Measurements from ENCODE around the gene FRMD3. TPM values are rescaled to one million over a fixed set of nuclear protein-coding genes. Genes with fewer than 3 reads are reported as not detected.

Gene FRMD3
- total RNA-seq, 1 experiment from 2014 or later: 1.9 TPM

GRCh38 chr9:83208065-83208850 is 329.9 kb downstream of the FRMD3 start:
- CTCF ChIA-PET: no interaction called here
- Histone ChIP-seq H3K9me2 (ENCODE audit: insufficient read depth) (no peaks in the 10 kb centered on the region), H3K27ac (no peak overlapping the region), H3F3A (ENCODE audit: insufficient read depth, low read depth) (no peaks in the 10 kb centered on the region), H3K79me2 (ENCODE audit: low read depth) (no peaks in the 10 kb centered on the region), H2AFZ (no peak overlapping the region), H3K4me3 (no peak overlapping the region), H4K20me1 (ENCODE audit: insufficient read depth) (no peaks in the 10 kb centered on the region), H3K9me3 (ENCODE audit: insufficient read depth, low read depth) (no peaks in the 10 kb centered on the region), H3K4me1 (replicated peaks; ENCODE audit: insufficient read depth) (no peaks in the 10 kb centered on the region), H3K36me3 (ENCODE audit: low read depth) (no peaks in the 10 kb centered on the region), H3K27me3 (ENCODE audit: insufficient read depth, low read depth) (no peaks in the 10 kb centered on the region), H3K4me2 (no peak overlapping the region)
- POLR2A ChIA-PET (ENCODE audit: unreplicated experiment): no interaction called here
- BruUV-seq (replicated peaks): no TSS peak
- TF ChIP-seq EZH2 (IDR thresholded peaks at IDR 0.05; ENCODE audit: low read depth): no peak
- TF ChIP-seq CTCF (conservative IDR thresholded peaks at IDR 0.05): no peak
- intact Hi-C loops (cut with micrococcal nuclease; ENCODE audit: unreplicated experiment): no loop called here
- no peak for DNase-seq

DNA sequence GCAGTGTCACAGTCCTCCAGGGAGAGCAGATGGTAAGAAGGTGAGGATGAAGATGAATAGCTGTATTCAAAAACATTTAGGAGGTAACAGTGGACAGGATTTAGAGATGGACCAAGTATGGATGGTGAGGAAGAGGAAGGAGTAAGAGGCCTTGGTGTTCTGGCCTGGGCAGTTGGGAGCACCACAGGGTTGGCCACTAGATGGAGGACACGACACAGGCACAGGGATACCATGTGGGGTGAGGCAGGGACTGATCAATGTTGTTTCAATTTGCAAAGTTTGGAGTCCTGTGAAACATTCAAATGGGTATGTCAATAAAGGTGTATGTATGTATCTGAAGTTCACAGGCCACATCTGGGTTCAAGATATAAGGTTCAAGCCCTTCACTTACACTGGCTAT is 334.2 kb downstream of the FRMD3 start:
- H3K4me3 ChIP-seq: no peak overlapping the region
- no peaks in the 10 kb centered on the region for H3K4me1 ChIP-seq (replicated peaks; ENCODE audit: insufficient read depth)
- no peaks in the 10 kb centered on the region; the same call in 1 of the 2 replicates for H3K9me2 ChIP-seq (ENCODE audit: insufficient read depth)
- POLR2A ChIA-PET (ENCODE audit: unreplicated experiment): interaction anchor here (0.5 kb wide), 1 partner anchor 1315 kb away, joined by 16 read pairs; no protein-coding TSS in a partner anchor
- H3K79me2 ChIP-seq (ENCODE audit: low read depth): no peaks in the 10 kb centered on the region
- H3K27ac ChIP-seq: no peak overlapping the region
- no TSS peak for BruUV-seq (replicated peaks)
- H3F3A ChIP-seq (ENCODE audit: insufficient read depth, low read depth): no peaks in the 10 kb centered on the region
- CTCF ChIA-PET: interaction anchor here (0.6 kb wide), 1 partner anchor 138 kb away, joined by 4 read pairs; no protein-coding TSS in a partner anchor
- DNase-seq: no peak
- H3K27me3 ChIP-seq (ENCODE audit: insufficient read depth, low read depth): no peaks in the 10 kb centered on the region
- H3K9me3 ChIP-seq (ENCODE audit: insufficient read depth, low read depth): no peaks in the 10 kb centered on the region
- H4K20me1 ChIP-seq (ENCODE audit: insufficient read depth): no peaks in the 10 kb centered on the region
- TF ChIP-seq EZH2 (IDR thresholded peaks at IDR 0.05; ENCODE audit: low read depth) (no peak), CTCF (conservative IDR thresholded peaks at IDR 0.05) (peak; percentile 56)
- no peak overlapping the region for H2AFZ ChIP-seq
- H3K36me3 ChIP-seq (ENCODE audit: low read depth): no peaks in the 10 kb centered on the region
- intact Hi-C loops (cut with micrococcal nuclease; ENCODE audit: unreplicated experiment): loop anchor here (2.0 kb wide), 1 partner anchor 445 kb away; no protein-coding TSS in a partner anchor
- H3K4me2 ChIP-seq: no peak overlapping the region

DNA sequence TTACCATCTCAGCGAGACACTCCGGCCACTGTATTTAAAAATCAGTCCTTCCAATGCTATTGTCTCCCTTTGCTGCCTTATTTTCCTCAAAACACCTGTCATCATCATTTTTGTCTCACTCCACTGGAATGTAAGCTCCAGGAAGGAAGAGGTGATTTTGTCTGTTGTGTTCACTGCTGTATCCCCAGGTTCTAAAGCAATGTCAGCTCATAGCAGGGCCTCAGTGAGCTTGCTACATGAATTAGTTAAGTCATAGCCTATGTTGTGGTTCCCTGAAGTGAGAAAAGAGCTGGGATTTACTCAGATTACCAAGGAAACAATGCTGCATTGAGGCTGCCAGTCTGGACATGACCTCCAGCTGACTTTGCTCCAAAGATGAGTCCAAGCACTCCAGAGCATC is 337.7 kb downstream of the FRMD3 start:
- H3K4me2 ChIP-seq: no peak overlapping the region
- H3K4me1 ChIP-seq (replicated peaks; ENCODE audit: insufficient read depth): no peaks in the 10 kb centered on the region
- H2AFZ ChIP-seq: no peak overlapping the region
- BruUV-seq (replicated peaks): no TSS peak
- H3K27ac ChIP-seq: no peak overlapping the region
- intact Hi-C loops (cut with micrococcal nuclease; ENCODE audit: unreplicated experiment): no loop called here
- no peaks in the 10 kb centered on the region for H3K9me3 ChIP-seq (ENCODE audit: insufficient read depth, low read depth)
- H3K4me3 ChIP-seq: no peak overlapping the region
- TF ChIP-seq EZH2 (IDR thresholded peaks at IDR 0.05; ENCODE audit: low read depth) (no peak), CTCF (conservative IDR thresholded peaks at IDR 0.05) (no peak)
- H4K20me1 ChIP-seq (ENCODE audit: insufficient read depth): no peaks in the 10 kb centered on the region
- H3K9me2 ChIP-seq (ENCODE audit: insufficient read depth): no peaks in the 10 kb centered on the region; the same call in 1 of the 2 replicates
- DNase-seq: no peak
- POLR2A ChIA-PET (ENCODE audit: unreplicated experiment): no interaction called here
- CTCF ChIA-PET: no interaction called here
- H3F3A ChIP-seq (ENCODE audit: insufficient read depth, low read depth): no peaks in the 10 kb centered on the region
- H3K27me3 ChIP-seq (ENCODE audit: insufficient read depth, low read depth): no peaks in the 10 kb centered on the region
- H3K36me3 ChIP-seq (ENCODE audit: low read depth): no peaks in the 10 kb centered on the region
- no peaks in the 10 kb centered on the region for H3K79me2 ChIP-seq (ENCODE audit: low read depth)
